HG03565 (cell line): Measurements from ENCODE around the gene RPH3AL.

ENCODE experiments used
- ATAC-seq: cut with Tn5 transposase; IDR thresholded peaks from one replicate; pipeline ENCODE4 v1.9.1; 2021; ENCODE audit warnings: mild to moderate bottlenecking, moderate library complexity; ENCODE audit not compliant: unreplicated experiment

RPH3AL gene

DNA sequence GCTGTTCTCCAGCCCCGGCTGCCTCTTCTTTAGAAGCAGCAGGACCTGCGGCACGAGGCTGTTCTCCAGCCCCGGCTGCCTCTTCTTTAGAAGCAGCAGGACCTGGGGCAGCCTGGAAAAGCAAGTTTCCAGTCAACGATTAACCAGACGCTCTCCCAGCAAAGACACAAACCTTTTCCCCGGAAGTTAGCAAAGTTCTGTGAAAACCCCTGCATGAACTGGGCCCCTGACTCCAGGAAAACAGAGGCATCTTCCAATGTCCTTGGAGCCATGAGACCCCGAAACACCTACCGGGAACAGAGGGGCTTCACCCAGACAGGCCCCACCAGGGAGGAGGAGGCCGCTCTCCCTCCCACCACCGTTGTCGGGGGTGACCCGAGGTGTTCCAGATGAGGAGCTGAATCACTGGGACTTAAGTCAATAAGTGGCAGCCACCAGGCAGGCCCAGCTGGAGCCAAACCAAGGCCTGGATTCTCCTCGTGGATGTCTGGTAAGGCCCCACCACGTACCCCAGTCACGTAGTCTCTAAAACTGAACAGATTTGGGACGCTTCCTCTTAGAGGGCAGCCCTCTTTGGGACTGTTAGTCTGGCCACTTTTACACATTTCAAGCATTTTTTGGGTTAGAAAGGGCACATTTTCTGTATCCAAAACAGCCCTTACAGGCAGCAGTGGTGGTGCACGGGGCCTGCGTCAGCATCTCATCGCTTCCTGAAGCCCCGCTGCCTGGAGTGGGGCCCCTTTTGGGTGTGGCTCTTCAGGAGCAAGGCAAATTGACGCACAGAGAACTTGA, at the start of gene RPH3AL:
TSS of gene RPH3AL (minus strand) at position 387 of the 792 bp plus-strand sequence. CDS start 25,264 bp downstream, outside the sequence.
- no peak for ATAC-seq

GRCh38 chr17:400257-400656, 47.6 kb upstream of the RPH3AL start:
- no peak for ATAC-seq

GRCh38 chr17:396788-397187, 44.2 kb upstream of the RPH3AL start:
- no peak for ATAC-seq

GRCh38 chr17:395974-396373, 43.4 kb upstream of the RPH3AL start:
- no peak for ATAC-seq

DNA sequence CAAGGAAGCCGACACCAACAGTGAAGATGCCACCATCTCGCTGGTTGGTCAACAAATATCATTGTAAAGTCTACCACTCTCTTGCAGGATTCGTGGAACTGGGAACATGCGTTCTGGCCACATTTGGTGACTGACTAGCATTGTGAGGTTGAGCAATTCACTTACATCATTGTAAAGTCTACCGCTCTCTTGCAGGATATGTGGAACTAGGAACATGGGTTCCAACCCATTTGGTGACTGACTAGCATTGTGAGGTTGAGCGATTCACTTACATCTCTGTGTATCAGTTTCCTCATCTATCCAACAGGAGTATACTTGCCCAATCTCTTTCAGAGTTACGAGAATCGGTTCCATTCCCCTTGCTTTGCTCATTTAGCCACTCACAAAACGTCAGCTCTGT, 42.6 kb upstream of the RPH3AL start:
- no peak for ATAC-seq

DNA sequence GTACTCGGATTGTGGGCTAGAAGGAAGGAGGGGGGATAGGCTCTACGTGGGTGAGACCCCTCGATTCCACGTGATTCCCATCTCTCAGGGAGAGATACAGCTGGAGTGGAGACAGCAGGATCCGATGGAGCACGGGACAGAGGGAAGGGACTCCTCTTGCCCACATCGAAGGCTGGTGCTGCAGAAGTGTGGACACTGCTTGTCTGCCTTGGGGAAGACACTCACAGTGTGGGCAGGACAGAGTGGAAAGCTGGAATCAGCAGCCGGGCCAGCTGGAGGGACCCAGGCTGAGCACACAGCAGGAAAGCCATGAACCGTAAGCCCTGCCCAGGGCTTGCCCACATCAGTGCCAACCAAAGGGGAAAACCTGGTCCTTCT, 42.1 kb upstream of the RPH3AL start:
- no peak for ATAC-seq

DNA sequence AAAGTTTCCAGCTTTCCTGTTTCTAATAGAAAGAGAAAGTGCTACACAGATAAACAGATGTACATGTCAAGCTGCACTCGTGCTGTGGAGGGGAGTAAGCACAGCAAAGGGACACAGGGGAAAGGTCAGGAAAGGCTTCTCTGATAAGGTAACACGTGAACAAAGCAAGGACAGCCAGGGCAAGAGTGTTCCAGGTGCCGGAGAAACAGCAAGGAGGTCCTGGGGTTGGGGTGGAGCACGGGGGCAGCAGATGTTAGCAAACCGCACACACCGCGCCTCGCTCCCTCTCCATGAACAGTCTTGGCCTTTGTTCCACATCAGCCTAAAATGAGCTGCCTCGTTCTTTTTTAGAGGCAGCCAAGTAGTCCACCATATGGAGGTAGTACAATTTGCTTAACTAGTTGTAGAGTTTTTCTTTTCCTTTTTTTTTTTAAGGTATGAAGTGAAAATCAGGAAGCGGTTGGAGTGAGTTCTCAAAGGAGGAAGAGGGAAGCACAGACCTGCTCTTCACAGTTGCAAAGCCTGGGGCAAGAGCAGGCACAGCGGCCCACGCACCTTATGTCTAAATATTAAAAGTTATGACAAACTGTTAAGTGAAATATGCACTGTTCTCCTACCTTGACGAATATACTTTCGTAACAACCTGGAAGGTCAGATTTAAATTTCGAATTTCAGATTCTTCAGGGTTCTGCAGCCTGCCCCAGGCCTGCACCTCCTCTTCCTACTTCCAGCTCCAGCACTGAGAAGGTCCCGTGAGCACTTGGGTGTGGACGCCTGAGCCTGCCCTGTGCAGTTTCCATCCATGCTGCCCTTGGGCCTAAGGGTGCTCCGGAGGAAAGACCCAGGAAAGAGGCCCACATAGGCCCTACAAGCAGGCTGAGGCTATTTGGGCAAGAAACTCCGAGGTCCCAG, 41.5 kb upstream of the RPH3AL start:
- no peak for ATAC-seq

DNA sequence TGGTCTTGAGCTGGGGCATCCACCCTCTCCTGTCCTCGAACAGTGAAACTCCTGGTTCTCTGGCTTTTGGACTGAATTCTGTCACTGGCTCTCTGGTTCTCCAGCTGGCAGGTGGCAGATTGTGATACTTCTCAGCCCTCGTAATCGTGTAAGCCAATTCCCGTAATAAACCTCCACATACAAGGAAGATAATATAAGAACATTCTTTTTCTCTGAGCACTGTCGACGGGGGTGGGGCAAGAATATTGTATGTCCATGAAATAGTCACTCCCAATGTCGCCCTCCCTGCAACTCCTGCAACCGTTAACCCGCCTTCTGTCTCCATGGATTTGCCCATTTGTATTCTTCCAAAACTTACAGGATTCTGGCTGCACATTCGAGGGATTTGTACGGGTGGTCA, 39.2 kb upstream of the RPH3AL start:
- no peak for ATAC-seq

DNA sequence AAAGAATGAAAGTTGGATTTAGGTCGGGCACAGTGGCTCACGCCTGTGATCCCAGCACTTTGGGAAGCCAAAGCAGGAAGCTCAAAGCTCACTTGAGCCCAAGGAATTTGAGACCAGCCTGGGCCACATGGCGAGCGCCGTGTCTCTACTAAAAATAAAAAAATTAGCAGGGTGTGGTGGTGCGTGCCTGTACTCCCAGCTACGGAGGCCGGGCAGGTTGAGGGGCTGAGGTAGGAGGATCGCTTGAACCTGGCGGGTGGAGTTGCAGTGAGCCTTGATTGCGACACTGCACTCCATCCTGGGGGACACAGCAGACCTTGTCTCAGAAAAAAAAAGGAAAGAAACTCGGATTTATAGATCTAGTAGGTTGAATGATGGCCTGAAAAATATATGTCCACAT, 37.4 kb upstream of the RPH3AL start:
- no peak for ATAC-seq

GRCh38 chr17:388087-388486, 35.5 kb upstream of the RPH3AL start:
- no peak for ATAC-seq

- ATAC-seq = no peak
Observed at GRCh38 chr17:386141-386876, 33.7 kb upstream of the RPH3AL start.

- no peak for ATAC-seq
Observed at GRCh38 chr17:385836-386140, 33.2 kb upstream of the RPH3AL start.

GRCh38 chr17:385178-385835, 32.7 kb upstream of the RPH3AL start:
- ATAC-seq = no peak

DNA sequence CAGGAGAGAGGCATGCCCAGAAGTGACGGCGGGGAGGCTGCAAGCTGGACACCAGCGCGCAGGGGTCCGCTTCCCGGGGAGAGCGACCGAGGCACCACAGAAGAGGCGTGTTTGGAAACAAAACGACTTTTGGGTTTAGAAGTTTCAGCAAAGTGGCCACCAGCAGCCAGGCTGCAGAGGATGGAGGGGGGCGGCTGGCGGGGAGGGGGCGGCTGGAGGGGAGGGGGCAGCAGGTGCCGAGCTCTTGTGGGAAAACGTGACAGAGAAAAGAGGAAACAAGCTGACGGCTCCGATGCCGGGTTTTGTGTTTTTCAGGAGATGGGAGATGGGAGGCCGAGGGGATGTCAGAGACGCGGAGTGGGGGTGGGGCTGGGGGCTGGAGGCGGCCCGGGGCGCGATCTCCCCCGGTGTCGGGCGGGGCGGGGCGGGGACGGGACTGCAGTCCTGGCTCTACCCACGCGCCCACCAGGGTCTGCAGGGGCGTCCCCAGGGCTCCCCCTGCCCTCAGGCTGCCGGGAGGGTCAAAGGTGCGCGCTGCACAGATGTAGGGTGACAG, 32.1 kb upstream of the RPH3AL start:
- no peak for ATAC-seq

GRCh38 chr17:383771-384621, 31.4 kb upstream of the RPH3AL start:
- ATAC-seq = no peak

- ATAC-seq = no peak
Observed at GRCh38 chr17:382644-383533, 30.3 kb upstream of the RPH3AL start.

GRCh38 chr17:381941-382643, 29.5 kb upstream of the RPH3AL start:
- no peak for ATAC-seq

GRCh38 chr17:381516-381915, 28.9 kb upstream of the RPH3AL start:
- no peak for ATAC-seq
